G401 (cell line): ENCODE results near the gene GSG1L2. TPM values are rescaled to one million over a fixed set of nuclear protein-coding genes. Genes with fewer than 3 reads are reported as not detected.

Experiments used
- DNase-seq: peaks from one replicate; pipeline ENCODE4 v3.0.0-alpha.2; 2015; ENCODE audit warnings: low spot score
- in situ Hi-C: cut with HindIII; loops from 2 replicates; pipeline ENCODE4 v1.10.0; 2016; ENCODE audit warnings: low sequenced_read_pairs, mixed read lengths
- total RNA-seq: library from RNA; depleted of rRNA; stranded (reverse); fragments of >200 nt; shearing (Covaris generic); gene quantifications from 2 replicates; pipeline ENCODE4 v1.2.3, GENCODE V29; 2014

GSG1L2 gene
- total RNA-seq, 1 experiment from 2014 or later, result not detected

DNA sequence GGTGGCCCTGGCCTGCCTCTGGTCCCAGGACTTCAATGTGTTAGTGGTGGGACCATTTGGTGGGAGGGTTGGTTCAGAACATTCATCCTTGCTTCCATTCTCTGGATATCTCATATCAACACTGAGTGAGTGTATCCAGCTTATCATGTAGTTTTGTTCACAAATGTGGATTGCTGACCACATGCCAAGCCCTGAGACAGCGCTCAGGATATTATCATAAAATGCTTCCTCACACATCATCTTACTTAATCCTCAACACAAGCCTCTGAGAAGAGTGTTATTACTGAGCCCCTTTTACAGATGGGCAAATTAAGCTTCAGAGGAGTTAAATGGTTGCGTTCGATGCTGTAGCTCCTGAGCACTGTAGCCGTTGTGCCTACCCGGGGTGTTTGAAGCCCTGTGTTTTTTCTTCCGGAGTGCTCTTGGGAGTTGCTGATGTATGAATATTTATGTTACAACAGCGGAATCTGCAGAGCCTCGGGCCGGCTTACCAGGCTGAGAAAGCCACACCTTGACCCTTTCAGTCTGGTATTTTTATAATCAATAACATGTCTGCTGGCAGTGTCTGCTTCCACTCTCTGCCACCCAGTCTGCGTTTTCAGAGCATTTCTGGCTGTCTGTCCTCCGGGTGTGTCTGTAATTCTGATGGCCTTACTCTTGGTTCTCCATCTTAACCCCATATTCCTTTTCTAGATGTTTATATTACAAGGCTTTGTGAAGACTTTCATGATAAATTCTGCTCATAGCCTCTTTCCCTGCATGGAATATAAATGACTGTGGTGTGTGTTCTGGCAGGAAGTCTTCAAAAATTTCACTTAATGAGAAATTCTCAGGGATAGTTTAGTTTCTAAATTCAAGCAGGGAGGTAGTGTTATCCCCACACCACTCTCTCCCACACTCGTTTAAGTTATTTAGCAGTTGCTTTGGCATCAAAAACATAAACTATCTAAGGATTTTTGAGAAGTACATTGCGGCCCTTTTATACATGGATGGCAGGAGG, 6.7 kb upstream of the GSG1L2 start:
- DNase-seq, result no peak
- in situ Hi-C loops, result no loop called here

DNA sequence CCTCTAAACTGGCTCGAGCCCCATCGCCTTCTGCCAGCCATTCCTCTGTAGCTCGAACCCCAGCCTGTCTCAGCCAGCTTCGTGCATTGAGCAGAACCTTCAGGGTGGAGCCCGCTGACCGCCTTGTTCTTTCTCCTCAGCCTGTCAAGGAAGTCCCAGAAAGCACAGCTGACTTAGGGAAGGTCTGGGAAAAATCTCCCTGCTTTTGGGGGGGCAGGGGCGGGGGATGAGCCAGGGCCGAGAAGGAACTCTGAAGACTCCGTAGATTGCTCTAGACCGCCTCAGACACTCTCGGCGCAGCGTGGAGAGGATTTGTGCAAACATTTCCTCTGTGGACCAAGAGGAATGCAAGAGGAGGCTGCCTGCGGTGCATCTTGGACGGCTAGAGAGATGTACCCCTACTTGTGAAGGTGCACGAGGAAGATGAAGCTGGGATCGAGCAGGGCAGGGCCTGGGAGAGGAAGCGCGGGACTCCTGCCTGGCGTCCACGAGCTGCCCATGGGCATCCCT, 3.8 kb upstream of the GSG1L2 start, which contains the start of gene GLP2R:
Gene GLP2R, plus strand, starts transcription at position 284 of the 510 bp plus-strand sequence. Its CDS starts 140 bp downstream, at position 424.
- no peak for DNase-seq
- in situ Hi-C loops, result no loop called here

DNA sequence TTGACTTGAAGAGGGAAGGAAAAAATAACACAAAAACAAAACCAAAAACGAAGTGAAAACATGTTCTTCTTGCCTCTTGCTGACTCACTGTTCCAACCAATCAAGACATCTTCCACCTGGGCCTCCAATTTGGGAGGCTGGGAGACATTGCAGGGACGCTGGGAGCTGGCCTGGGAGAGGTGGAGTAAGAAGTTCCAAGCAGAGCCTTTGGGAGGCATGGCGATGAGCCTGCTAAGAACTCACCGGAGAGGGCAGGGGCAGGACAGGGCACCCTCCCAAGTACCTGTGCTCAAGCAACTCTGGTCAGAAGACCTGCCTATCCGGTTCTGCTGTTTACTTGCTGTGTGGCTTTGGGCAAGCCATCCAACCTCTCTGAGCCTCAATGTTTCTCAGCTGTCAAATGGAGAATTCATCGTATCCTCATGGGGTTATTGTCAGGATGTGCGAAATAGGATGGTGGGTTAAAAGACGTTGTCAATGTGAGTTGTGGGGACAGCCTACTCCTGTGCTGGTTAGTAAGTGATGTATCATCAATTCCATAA, 3.0 kb upstream of the GSG1L2 start:
- in situ Hi-C loops, result no loop called here
- DNase-seq, result no peak

DNA sequence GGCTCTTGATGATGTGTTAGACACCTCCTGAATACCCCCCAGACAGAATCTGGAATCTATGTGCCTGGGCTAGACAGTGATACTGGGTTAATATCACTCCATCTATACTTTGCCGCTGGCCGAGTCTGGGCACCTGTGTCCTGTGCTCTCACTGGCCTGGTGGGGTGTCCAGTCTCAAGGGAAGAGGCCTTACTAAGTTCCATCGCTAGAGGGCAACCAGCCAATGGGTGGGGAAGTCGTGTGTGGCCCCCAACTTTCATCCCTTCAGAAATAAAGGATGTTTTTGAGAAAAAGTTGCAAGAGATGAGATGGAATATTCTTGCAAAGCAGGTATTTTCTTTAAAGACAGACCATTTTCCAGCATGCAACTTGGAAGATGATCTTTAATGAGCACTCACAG, 2.2 kb upstream of the GSG1L2 start:
- DNase-seq, result no peak
- in situ Hi-C loops, result no loop called here

DNA sequence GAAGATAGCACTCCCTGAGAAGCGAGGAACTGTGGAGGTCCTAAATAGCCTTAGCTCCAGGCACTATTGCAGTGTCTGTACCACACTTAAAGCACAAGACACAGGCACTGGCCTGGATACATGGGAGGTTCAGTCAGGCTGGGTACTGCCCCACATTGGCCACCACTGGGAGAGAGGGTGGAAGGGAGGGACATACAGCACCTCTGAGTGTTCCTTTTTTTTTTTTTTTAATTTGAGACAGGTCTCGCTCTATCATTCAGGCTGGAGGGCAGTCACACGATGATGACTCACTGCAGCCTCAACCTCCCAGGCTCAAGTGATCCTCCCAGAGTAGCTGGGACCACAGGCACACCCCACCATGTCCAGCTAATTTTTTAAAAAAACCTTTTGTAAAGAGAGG, 1.4 kb downstream of the GSG1L2 start:
- DNase-seq, result no peak
- in situ Hi-C loops, result no loop called here

DNA sequence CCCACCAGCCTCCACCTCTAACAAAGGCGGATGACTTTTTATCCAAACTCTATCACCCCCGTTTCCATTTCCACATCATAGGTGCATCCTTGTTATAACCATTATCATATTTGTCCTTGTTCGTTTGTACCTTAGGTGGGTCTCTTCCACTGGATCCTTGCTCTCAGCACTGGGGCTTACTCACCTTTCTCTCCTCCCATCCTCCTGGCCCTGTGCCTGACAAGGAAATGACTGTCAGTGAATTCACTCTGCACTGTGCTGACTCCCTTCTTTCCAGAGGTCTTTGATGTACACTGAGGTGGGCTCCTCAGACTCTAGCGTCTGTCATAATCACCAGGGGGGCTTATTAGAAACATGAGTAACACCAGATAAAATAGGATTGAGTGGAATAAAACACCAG, 3.1 kb downstream of the GSG1L2 start:
- no peak for DNase-seq
- in situ Hi-C loops, result no loop called here

DNA sequence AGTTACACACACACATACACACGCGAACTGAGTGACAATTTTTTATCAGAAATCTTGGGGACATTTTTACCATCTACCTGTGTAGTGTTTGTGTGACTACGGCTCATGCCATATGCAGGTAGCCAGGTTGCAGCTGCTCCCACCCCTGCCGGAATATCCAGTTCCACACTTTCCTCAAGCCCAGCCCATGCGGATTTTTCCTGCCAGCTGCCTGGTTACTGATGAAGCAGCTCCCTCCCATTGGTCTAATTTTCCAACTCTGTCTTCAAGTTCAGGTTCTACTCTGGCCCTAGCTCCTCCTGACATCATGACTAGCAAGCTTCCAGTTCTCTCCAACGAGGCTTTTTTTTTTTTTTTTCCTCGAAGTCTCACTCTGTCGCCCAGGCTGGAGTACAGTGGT, 4.8 kb downstream of the GSG1L2 start:
- DNase-seq, result peak; percentile 23
- in situ Hi-C loops, result no loop called here

DNA sequence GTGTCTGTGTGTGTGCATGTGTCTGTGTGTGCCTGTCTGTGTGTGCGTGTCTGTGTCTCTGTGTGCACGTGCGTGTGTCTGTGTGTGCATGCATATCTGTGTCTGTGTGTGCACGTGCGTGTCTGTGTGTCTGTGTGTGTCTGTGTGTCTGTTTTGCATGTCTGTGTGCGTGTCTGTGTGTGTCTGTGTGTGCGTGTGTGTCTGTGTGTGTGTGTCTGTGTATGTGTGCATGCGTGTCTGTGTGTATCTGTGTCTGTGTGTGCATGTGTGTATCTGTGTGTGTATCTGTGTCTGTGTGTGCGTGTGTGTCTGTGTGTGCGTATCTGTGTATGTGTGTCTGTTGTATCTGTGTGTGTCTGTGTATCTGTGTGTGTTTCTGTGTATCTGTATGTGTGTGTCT, 5.4 kb downstream of the GSG1L2 start:
- in situ Hi-C loops, result no loop called here
- DNase-seq, result no peak

DNA sequence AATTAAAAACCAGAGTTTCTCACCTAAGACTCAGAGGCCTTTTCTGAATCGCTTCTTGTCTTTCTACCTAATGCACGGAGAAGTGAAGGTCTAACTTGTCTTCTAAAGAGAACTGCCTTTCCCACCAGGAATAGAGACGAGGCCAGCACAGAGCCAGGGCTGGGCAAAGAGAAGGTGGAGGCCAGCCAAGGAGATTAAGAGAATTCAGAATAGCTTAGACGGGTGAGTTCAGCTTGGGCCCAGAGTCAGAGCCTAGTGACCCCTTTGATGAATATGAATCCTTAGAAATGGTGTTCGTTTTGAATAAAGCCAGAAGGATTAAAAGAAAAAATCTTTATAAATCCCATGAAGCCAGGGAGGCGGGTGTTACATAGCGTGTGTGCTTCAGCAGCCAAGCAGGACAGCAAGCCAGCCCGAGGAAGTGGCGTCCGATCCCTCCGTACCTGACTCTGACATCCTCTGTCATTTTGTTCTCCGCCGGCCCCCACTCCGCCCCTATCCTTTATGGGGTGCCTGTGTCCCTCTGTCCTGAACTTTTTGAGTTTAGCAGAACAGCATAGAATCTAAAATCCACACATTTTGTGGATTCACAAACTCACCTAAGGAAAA, 7.4 kb downstream of the GSG1L2 start:
- DNase-seq, result no peak
- in situ Hi-C loops, result no loop called here

DNA sequence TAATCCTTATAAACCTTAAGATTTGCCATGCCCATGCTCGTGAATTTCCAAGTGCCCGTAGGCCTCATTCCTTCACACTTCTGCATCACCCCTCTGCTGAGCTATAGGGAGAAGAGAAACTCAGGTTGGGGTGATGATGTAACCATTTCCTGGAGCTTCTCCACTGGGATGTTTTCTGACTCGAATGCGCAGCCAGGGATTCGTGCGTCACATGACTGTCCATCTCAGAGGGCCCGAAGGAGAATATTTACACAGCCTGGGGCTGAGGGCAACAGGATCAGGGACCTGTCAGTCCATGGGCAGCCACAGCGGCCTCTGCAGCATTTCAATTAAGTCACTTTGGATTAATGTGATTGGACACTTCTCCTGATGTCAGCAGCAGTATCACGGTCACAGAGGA, 8.7 kb downstream of the GSG1L2 start:
- in situ Hi-C loops, result no loop called here
- no peak for DNase-seq

DNA sequence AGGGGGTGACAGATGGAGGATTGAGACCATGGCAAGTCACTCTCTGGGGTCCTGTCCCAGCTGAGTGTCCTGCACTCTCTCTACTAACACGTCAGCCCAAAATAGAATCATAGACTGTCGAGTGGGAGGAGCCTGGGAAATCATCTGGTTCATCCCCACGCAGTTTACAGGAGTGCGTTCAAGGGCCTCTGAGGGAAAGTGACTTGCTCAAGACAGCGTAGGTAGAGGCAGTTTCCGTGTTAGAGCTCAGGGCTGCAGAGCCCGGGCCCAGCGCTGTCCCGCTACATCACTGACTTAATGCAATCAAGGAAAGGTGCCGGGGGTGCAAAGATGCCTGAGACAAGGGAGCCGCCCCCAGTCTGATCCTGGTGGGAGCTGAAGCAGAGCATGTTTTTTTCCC, 10.3 kb downstream of the GSG1L2 start:
- no peak for DNase-seq
- in situ Hi-C loops, result no loop called here

DNA sequence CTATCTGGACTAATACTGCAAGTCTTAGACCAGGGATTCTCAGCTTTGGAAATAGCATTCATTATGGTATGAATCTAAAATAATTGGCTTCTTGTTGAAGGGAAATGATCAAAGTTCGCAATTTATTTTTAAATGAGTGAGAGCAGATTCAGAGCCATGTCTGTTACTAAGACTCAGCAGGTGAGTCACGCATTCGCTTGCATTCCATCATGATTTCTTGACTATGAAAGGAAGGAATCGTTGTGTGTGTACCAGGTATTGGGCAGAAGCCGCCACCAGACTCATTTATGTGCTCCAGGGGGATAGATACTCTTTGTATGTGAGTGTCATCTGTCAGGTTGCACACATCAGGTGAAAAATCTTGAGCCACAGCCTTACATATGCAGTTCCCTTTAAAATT, 10.8 kb downstream of the GSG1L2 start:
- in situ Hi-C loops, result no loop called here
- no peak for DNase-seq

DNA sequence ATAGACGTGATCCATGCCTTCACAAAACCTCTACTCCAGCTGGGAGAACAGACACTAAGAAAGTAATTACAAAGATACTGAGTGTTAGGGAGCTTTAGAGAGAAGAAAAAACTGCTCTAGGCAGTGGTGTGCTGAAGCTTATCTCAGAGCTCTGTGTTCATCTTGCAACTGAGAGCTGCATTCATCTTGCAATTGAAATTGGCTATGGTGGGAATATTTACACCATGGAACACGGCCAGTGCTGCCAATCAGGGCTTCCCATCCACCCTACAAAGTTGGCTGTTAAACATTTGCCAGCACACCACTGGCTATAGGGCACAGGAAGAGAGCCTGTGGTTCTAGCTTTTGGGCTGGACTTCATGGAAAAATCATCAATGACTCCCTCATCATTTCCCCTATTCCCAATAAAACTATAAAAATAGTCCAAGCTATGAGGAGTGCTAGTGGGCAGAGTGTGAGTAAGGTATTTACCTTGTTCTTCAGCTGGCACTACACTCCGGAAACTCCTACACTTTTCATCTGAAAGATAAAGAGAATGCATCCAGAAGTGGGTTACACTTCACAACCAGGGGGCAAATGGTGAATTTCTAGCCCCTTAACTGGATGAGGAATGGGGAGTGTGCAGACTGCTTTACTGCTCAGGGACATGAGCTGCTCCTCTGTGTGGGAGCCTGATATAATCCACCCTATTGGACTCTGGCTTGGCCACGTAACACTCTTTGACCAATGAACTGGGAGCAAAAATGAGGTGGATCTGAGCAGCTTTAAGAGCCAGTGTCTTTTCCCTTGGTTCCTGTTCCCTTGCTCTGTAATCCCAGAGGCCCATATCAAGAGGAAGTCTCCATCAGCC, 11.6 kb downstream of the GSG1L2 start:
- DNase-seq, result no peak
- in situ Hi-C loops, result no loop called here

DNA sequence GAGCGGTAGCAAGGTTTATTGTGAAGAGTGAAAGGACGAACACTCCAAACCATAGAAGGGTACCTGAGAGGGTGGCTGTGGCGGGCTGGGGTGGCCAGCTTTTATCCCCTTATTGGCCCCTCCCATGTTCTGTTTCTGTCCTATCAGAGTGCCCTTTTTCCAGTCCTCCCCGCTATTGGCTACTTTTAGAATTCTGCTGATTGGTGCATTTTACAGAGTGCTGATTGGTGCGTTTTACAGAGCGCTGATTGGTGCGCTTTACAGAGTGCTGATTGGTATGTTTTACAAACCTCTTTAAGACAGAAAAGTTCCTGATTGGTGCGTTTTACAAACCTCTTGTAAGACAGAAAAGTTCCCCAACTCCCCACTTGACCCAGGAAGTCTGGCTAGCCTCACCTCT, 12.5 kb downstream of the GSG1L2 start:
- no peak for DNase-seq
- in situ Hi-C loops, result no loop called here

DNA sequence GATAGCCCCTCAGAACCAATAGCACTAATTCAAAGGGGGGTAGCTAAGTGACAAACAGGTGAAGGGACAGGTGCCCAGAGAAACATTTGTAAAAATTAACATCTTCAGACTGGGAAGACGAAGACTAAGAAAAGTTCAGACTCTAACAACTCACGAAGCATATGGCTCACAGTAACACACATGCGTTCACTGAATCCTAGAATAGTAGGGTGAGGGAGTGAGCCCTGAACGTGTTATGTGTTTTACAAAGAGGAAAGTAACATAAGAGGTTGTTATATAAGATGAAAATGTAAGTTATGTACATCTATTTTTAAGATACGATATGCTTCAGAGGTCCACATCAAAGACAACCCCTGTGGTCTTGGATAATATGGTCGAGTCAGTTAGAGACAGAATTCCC, 15.2 kb downstream of the GSG1L2 start:
- in situ Hi-C loops, result no loop called here
- DNase-seq, result no peak

DNA sequence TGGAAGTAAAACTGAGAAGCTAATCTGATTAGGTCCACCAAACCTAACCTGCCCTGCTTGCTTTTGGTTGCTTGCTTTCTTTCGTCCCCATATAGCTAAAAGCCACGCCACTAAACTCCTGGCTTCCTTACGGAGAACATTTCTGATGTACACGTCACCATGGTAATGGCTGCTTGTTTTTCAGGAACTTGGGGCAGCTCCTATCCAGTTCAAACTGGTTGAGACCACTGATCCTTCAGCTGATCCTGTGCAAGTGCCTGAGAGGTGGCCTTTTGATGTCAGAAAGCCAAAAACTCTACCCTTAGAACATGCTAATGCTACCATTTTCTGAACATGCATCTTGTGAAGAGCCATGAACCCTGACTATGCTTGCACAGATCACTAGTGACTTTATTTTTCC, 16.1 kb downstream of the GSG1L2 start:
- no peak for DNase-seq
- in situ Hi-C loops, result no loop called here

DNA sequence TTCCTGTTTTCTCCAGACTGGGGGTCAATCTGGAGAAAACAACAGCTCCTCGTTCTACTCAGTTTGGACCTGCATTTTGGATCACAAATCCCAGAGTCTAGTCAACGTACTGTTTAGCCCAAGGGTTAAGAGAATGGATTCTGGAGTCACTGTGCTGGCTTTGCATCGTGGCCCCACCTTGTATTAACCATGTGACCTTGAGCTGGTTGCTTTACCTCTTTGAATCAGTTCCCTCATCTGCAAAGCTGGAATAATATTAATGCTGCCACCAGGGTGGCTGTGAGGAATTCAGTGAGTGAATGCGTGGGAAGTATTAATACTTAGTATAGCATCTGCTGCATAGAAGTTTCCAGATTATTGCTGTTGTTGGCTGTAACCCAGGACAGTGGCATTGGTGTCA, 19.2 kb downstream of the GSG1L2 start:
- DNase-seq, result no peak
- in situ Hi-C loops, result no loop called here

DNA sequence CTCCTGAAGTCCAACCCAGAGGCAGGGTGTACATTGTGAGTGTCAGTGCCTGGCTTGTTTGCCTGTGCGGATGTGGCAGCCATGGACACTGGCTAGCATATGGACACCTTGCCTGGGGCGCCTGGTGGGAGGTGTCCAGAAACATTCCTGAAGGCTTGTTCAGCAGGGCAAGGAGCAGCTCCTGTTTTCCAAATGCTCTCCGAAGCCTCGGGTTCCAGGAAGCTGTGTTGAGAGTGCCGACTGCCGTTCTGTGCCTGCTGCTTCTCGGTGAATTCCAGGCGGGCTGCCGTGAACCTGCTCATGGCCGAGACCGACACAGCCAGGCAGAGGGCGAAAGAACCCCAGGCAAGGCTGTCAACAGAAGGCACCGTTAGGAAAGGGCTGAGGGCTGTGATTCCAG, 19.6 kb downstream of the GSG1L2 start:
- in situ Hi-C loops, result no loop called here

DNA sequence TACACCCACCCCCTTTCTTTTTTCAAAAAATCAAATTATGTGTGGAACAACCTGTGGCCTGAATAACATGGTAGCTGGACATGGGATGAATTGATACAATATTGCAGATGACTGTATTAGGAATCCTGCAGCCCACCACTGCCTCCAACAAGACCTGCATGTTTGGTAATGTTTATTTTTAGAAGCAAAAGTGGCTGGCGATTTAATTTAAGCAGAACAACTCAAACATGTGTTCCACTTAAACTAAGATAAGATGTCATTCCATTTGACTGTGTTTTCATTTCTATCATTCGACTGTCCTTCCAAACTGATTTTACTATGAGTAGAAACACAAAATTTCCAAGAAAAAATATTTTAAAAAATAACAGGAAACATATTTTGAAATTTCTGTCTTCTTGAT, 20.4 kb downstream of the GSG1L2 start:
- in situ Hi-C loops, result no loop called here
- DNase-seq, result no peak

More for the DNA sequence above, 19.6 kb downstream of the GSG1L2 start:
- no peak for DNase-seq
